ENCODE data around the gene ADRM1.

The ADRM1 gene

GRCh38 chr20:62328684-62329388 lies 26.0 kb downstream of the ADRM1 start:
- no peak for DNase-seq (ENCODE audit: low read depth)
- no peak overlapping the region for H3K4me3 ChIP-seq (ENCODE audit: low read depth, low read length)
- TF ChIP-seq, protein P1, sequence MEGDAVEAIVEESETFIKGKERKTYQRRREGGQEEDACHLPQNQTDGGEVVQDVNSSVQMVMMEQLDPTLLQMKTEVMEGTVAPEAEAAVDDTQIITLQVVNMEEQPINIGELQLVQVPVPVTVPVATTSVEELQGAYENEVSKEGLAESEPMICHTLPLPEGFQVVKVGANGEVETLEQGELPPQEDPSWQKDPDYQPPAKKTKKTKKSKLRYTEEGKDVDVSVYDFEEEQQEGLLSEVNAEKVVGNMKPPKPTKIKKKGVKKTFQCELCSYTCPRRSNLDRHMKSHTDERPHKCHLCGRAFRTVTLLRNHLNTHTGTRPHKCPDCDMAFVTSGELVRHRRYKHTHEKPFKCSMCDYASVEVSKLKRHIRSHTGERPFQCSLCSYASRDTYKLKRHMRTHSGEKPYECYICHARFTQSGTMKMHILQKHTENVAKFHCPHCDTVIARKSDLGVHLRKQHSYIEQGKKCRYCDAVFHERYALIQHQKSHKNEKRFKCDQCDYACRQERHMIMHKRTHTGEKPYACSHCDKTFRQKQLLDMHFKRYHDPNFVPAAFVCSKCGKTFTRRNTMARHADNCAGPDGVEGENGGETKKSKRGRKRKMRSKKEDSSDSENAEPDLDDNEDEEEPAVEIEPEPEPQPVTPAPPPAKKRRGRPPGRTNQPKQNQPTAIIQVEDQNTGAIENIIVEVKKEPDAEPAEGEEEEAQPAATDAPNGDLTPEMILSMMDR (IDR thresholded peaks at IDR 0.05; ENCODE audit: low read depth, low read length, missing control alignments), result no peak
- in situ Hi-C loops (cut with HindIII; ENCODE audit: low sequenced_read_pairs), result no loop called here

DNA sequence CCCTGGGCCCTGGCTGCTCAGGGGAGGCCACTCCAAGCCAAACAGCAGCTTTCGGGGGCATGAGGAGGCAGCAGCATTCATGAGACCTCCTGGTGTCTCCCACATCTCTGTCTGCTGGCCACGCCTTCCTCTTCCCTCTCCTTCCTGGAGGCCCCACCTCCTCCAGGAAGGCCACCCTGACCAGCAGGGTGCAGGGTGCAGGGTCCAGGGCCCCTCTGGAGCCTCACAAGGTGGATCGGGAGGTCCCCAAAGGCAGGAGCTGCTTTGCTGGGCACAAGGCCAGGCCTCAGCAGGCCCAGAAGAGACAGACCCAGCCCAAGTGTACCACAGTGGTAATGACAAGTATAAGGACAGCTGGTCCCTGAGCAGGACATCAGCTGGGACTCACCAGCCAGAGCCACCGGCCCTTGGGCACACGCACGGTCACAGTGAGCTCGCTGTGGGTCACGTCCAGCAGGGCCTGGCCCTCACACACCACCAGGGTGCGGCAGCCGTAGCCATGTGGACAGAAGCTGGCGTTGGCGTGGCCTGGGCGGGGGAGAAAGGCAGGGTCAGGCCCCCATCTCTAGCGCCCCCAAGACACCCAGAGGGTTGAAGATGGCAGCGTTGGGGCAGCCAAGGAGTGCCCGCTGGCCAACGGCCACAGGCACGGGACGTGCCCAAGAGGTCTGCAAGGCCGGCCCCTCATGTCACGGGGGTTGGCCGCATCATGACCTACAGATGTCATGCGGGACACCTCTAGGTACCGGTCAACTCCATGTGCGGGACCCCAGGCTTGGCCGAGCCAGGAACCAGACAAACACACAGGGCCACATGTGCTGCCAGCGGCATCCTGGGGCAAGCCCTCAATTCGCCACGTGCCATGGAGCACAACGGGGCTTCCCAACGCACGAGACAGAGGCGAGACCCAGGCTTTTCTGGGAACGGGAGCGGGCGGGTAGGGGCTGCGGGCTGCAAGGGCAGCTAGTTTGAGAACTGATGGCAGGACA lies 26.9 kb downstream of the ADRM1 start:
- TF ChIP-seq, protein P1 (IDR thresholded peaks at IDR 0.05; ENCODE audit: low read depth, low read length, missing control alignments), result no peak
- in situ Hi-C loops (cut with HindIII; ENCODE audit: low sequenced_read_pairs), result no loop called here
- H3K4me3 ChIP-seq (ENCODE audit: low read depth, low read length), result no peak overlapping the region
- DNase-seq (ENCODE audit: low read depth), result no peak

DNA sequence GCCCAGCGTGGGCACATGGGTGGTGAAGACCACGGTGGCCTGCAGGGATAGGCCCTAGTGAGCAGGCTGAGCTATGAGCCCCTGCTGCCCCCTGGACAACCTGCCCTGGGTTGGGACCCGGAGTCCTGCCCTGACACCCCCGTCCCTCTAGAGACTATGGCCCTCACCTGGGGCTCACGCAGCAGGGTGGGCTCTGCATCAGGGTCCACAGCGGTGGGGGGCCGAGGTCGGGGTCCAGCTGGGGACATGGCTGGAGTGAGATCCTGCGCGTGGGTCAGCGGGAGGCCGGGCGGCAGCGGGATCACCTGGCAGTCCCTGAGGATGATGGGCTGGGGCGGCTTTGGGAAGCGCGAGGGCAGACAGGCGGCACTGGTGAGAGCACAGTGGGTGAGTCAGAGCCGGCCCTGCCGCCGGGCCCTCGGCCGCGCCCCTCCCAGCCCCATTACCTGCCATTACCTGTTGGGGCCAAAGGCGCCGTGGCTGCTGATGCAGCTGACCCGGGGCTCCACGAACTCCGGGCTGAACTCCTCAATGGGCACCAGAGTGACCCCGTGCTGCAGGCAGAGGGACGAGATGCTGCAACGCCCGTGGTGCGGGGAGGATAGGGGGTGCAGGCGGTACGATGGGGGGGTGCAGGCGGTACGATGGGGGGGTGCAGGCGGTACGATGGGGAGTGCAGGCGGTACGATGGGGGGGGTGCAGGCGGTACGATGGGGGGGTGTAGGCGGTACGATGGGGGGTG lies 27.9 kb downstream of the ADRM1 start:
- H3K4me3 ChIP-seq (ENCODE audit: low read depth, low read length), result no peak overlapping the region
- in situ Hi-C loops (cut with HindIII; ENCODE audit: low sequenced_read_pairs), result no loop called here
- TF ChIP-seq, protein P1 (IDR thresholded peaks at IDR 0.05; ENCODE audit: low read depth, low read length, missing control alignments), result no peak
- no peak for DNase-seq (ENCODE audit: low read depth)

DNA sequence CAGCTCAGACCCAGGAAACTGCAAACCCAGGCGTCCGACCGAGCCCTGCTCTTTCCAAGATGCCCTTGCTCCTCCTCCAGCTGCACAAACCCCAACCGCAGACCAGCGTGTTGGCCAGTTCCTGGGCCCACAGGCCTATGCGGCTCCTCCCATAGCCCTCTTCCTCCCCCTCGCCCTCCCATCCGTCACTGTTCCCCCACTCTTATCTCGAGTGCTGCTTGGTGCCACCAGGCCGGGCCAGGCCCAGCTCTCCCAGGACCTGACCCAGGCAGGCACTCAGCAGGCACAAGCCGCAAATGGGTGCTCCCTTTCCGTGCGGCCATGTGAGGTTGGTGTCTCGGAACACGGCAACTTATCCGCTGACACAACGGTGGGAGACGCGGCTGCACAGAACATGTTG lies 28.6 kb downstream of the ADRM1 start:
- in situ Hi-C loops (cut with HindIII; ENCODE audit: low sequenced_read_pairs), result no loop called here
- H3K4me3 ChIP-seq (ENCODE audit: low read depth, low read length), result no peak overlapping the region

DNA sequence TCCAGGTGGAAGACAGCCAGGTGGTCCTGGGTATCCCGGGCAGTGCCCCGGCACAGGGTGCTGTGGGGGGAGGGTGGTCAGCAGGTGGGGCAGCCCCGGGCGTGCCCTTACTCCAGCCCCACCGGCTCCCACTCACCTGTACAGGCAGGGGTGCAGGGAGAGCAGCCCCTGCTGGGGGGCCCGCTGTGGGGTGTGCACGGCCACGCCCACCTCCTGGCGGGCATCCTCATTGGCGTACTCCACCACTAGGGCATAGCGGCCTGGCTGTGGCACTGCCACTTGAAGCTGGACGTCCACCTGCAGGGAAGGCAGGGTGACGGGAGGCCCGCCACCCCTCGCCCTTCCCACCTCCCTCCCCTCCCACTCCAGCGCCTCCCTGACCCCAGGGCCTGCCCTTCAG lies 29.6 kb downstream of the ADRM1 start:
- H3K4me3 ChIP-seq (ENCODE audit: low read depth, low read length), result no peak overlapping the region
- no peak for DNase-seq (ENCODE audit: low read depth)
- TF ChIP-seq, protein P1 (IDR thresholded peaks at IDR 0.05; ENCODE audit: low read depth, low read length, missing control alignments), result no peak
- in situ Hi-C loops (cut with HindIII; ENCODE audit: low sequenced_read_pairs), result no loop called here

More for the DNA sequence above, 28.6 kb downstream of the ADRM1 start:
- DNase-seq (ENCODE audit: low read depth), result no peak
- TF ChIP-seq, protein P1 (IDR thresholded peaks at IDR 0.05; ENCODE audit: low read depth, low read length, missing control alignments), result no peak

Data from astrocyte of the cerebellum (primary cell).